Skin of body (tissue), 3 donors: Measurements from ENCODE around the gene RAB35. TPM values are rescaled to one million over a fixed set of nuclear protein-coding genes. Genes with fewer than 3 reads are reported as not detected.
"Not testable (repeated sequence)": the region's sequence is repeated elsewhere in the genome, so short reads cannot be mapped to it uniquely, and the experiment has no call there.

Experiments
- DNase-seq: peaks from one replicate; lab custom pipeline; 2025; lab: John Stamatoyannopoulos, UW
- small RNA-seq: library from RNA; depleted of rRNA; stranded (forward); fragments of <200 nt; gene quantifications from one replicate; pipeline ENCODE3, GENCODE V24; 2014; ENCODE audit warnings: low replicate concordance
- total RNA-seq: library from RNA; depleted of rRNA; stranded (reverse); fragments of >200 nt; gene quantifications from one replicate; pipeline ENCODE4 v1.2.3, GENCODE V29; 2014

RAB35 gene
- total RNA-seq, 1 donor from 2014 or later = 14.6 TPM

GRCh38 chr12:120062976-120063579, 53.5 kb downstream of the RAB35 start:
- DNase-seq = no peak

GRCh38 chr12:120061575-120062214, 54.9 kb downstream of the RAB35 start:
- DNase-seq = no peak

- no peak for DNase-seq
Observed at GRCh38 chr12:120060717-120061116, 55.8 kb downstream of the RAB35 start.

GRCh38 chr12:120060196-120060595, 56.4 kb downstream of the RAB35 start:
- DNase-seq = no peak

GRCh38 chr12:120056739-120057138, 59.8 kb downstream of the RAB35 start:
- no peak for DNase-seq

GRCh38 chr12:120055231-120056000, 61.1 kb downstream of the RAB35 start:
- no peak for DNase-seq

GRCh38 chr12:120054293-120054692, 62.3 kb downstream of the RAB35 start:
- DNase-seq = no peak

GRCh38 chr12:120051535-120051934, 65.0 kb downstream of the RAB35 start:
- no peak for DNase-seq

GRCh38 chr12:120049426-120049825, 67.1 kb downstream of the RAB35 start:
- no peak for DNase-seq

- DNase-seq = no peak
Observed at GRCh38 chr12:120048263-120048662, 68.3 kb downstream of the RAB35 start.

- DNase-seq = no peak
Observed at GRCh38 chr12:120047072-120047471, 69.5 kb downstream of the RAB35 start.

GRCh38 chr12:120045367-120045766, 71.2 kb downstream of the RAB35 start:
- not testable (repeated sequence) for DNase-seq

Small RNAs within 50 kb of the gene (small RNA-seq; reads per million reads assigned to genes)
- not detected for gene AC004812.1
- not detected for gene MIR4498

Other genes starting within 250 kb of the RAB35 start
- gene CIT, start 239.4 kb downstream of the RAB35 start, total RNA-seq = 10.7 TPM
- gene BICDL1, start 127.5 kb downstream of the RAB35 start, total RNA-seq = 22.5 TPM
- 113 TPM for gene GCN1, start 78.0 kb upstream of the RAB35 start, total RNA-seq
- 2,033 TPM for gene RPLP0, start 84.4 kb upstream of the RAB35 start, total RNA-seq
- 30.5 TPM for gene PXN, start 149.0 kb upstream of the RAB35 start, total RNA-seq
- under 0.01 TPM for gene RNU4-2, start 175.2 kb upstream of the RAB35 start, total RNA-seq
- gene RNU4-1, start 176.5 kb upstream of the RAB35 start, total RNA-seq = under 0.01 TPM
- 3.3 TPM for gene SIRT4, start 185.6 kb upstream of the RAB35 start, total RNA-seq
- not detected for gene PLA2G1B, start 211.0 kb upstream of the RAB35 start, total RNA-seq